Endothelial cell of umbilical vein (primary cell): Measurements from ENCODE around the gene STAU1.

Experiments used
- EZH2 ChIP-seq: IDR thresholded peaks from 2 replicates; pipeline ENCODE4 v1.6.1; 2012; ENCODE audit warnings: borderline replicate concordance, low read depth, mild to moderate bottlenecking, moderate library complexity, low read length, inconsistent platforms; ENCODE audit not compliant: severe bottlenecking
- FOS ChIP-seq: IDR thresholded peaks from 2 replicates; pipeline ENCODE4 v1.6.1; 2011; ENCODE audit warnings: mild to moderate bottlenecking, low read length, moderate library complexity, borderline replicate concordance; ENCODE audit not compliant: insufficient read depth
- GATA2 ChIP-seq: IDR thresholded peaks from 2 replicates; pipeline ENCODE4 v1.7.0; 2011; ENCODE audit warnings: low read depth, mild to moderate bottlenecking, moderate library complexity, mixed read lengths, low read length; ENCODE audit not compliant: insufficient read length, insufficient read depth
- JUN ChIP-seq: IDR thresholded peaks from 2 replicates; pipeline ENCODE4 v1.6.1; 2011; ENCODE audit warnings: borderline replicate concordance, low read depth; ENCODE audit not compliant: insufficient read length, insufficient read depth
- MYC ChIP-seq: IDR thresholded peaks from one replicate; pipeline ENCODE4 v1.6.1; 2011; ENCODE audit warnings: mild to moderate bottlenecking, low read depth, low read length
- POLR2A ChIP-seq: IDR thresholded peaks from 2 replicates; pipeline ENCODE4 v1.6.1; 2012; ENCODE audit warnings: low read depth, mild to moderate bottlenecking, control low read depth, low read length
- POLR2AphosphoS5 ChIP-seq: IDR thresholded peaks from 2 replicates; pipeline ENCODE4 v1.6.1; 2012; ENCODE audit warnings: low read depth, mild to moderate bottlenecking, control low read depth, low read length, moderate library complexity; ENCODE audit not compliant: insufficient read depth
- TF ChIP-seq, protein P1 (sequence below), 2 donors: IDR thresholded peaks; 1 replicate in 1 of 2; 2 replicates in 1 of 2; pipeline ENCODE4 v1.5.1; 2011; ENCODE audit warnings: low read length in 2 of 2, mild to moderate bottlenecking in 2 of 2, moderate library complexity in 2 of 2, control low read depth in 1 of 2, inconsistent platforms in 1 of 2, low read depth in 1 of 2; ENCODE audit not compliant: insufficient read depth in 1 of 2; ENCODE audit errors: extremely low read depth in 1 of 2
- TF ChIP-seq, protein P2 (sequence below): IDR thresholded peaks from 2 replicates; pipeline ENCODE4 v1.6.1; 2011; ENCODE audit not compliant: insufficient read depth, insufficient read length

DNA sequence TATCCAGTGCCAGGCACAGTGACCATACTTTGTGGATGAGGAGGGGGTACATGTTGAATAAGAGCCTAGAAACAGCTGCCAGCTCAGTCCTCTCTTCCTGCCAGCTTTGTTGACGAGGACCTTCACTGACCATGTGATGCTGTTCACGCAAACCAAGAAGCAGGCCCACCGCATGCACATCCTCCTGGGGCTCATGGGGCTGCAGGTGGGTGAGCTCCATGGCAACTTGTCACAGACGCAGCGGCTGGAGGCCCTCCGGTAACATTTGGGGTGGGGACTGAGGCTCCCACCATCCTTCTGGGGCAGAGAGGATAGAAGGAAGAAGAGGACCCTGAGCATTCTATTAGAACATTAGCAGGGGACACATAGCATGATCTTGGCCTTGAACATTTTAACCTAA, 46.7 kb upstream of the STAU1 start:
- TF ChIP-seq POLR2A (no peak), EZH2 (no peak), JUN (no peak), POLR2AphosphoS5 (no peak), FOS (no peak), MYC (no peak), GATA2 (no peak)
- TF ChIP-seq, protein P1, sequence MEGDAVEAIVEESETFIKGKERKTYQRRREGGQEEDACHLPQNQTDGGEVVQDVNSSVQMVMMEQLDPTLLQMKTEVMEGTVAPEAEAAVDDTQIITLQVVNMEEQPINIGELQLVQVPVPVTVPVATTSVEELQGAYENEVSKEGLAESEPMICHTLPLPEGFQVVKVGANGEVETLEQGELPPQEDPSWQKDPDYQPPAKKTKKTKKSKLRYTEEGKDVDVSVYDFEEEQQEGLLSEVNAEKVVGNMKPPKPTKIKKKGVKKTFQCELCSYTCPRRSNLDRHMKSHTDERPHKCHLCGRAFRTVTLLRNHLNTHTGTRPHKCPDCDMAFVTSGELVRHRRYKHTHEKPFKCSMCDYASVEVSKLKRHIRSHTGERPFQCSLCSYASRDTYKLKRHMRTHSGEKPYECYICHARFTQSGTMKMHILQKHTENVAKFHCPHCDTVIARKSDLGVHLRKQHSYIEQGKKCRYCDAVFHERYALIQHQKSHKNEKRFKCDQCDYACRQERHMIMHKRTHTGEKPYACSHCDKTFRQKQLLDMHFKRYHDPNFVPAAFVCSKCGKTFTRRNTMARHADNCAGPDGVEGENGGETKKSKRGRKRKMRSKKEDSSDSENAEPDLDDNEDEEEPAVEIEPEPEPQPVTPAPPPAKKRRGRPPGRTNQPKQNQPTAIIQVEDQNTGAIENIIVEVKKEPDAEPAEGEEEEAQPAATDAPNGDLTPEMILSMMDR (IDR thresholded peaks at IDR 0.05; ENCODE audit: extremely low read depth in 1 of 2, insufficient read depth in 1 of 2, low read depth in 1 of 2, low read length in 2 of 2): no peak
- TF ChIP-seq, protein P2, sequence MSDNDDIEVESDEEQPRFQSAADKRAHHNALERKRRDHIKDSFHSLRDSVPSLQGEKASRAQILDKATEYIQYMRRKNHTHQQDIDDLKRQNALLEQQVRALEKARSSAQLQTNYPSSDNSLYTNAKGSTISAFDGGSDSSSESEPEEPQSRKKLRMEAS: no peak
